ENCODE results near the gene FOXI1.
"Not testable (repeated sequence)": the region's sequence is repeated elsewhere in the genome, so short reads cannot be mapped to it uniquely, and the experiment has no call there.

FOXI1 gene

DNA sequence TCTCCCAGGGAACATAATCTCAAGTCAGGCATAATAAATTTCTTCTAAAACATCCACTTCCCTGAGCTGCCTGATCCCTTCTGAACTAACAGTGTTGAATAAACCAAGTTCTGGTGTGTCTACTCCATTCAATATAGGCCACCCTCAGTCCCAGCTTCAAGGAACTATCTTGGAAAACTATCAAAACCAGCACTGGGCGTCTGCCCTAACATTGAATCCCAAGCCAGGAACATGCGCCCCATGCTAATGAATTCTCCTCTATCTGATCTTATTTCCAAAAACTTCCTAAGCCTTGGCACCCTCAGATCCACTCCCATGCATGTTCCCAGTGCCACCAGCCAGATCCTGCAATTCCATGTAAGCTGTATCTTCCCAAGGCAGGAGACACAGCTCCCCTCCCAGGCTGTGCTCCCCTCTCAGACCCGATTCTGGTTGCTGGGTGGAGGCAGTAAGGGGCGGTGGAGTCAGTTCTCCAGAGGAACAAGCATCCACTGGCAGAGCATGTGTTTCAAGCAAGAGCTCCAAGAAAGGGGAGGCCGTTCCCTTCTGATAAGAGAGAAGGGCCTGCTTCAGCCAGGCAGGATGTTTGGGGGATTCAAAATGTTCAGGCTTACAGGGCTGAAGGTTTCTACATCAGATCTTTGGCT is 13.1 kb upstream of the FOXI1 start:
- no peak for DNase-seq (ENCODE audit: low spot score)

GRCh38 chr5:170094329-170094728 is 11.4 kb upstream of the FOXI1 start:
- DNase-seq (ENCODE audit: low spot score), result not testable (repeated sequence)

- no peak for DNase-seq (ENCODE audit: low spot score)
Observed at GRCh38 chr5:170095646-170096045, 10.1 kb upstream of the FOXI1 start.

GRCh38 chr5:170097934-170098333 is 7.8 kb upstream of the FOXI1 start:
- no peak for DNase-seq (ENCODE audit: low spot score)

DNA sequence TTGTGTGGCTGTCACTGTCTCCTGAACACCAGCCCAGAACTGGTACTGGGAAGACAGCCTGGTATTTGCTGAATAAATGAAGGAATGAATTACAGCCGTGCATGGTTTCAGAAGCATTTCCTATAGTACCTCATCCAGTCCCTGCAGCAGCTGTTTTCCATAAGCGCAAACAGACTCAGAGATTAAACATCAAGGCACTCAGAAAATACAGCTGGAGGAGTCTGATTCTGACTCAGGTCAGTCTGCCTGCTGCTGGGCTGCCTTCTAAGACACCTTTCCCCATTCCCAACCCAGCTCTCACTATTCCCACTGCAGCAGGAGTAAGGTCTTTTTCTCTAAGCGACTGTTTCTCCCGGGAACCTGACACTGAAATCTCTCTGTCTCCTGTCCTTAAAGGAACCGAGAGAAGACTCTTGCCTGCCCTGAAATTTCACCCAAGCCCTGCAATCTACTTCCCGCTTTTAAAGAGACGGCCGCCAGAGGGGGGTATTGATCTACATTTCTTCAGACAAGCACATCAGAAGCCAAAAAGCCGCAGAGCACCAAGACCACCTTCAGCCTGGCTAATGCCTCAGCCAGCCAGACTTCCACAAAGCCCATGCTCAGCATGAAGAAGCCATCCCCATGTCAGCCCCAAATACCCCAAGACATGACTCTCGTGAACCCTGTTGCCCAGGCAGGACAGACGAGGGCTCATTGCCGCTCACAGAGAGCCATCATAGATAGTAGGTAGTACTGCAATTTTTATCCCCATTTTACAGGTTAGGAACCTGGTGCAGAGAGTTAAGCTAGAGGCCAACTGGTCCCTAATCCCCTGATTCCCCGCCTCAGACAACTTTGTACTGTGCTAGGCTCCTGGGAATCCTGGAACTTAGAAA is 5.4 kb upstream of the FOXI1 start:
- peak; percentile 71 for DNase-seq (ENCODE audit: low spot score)

DNA sequence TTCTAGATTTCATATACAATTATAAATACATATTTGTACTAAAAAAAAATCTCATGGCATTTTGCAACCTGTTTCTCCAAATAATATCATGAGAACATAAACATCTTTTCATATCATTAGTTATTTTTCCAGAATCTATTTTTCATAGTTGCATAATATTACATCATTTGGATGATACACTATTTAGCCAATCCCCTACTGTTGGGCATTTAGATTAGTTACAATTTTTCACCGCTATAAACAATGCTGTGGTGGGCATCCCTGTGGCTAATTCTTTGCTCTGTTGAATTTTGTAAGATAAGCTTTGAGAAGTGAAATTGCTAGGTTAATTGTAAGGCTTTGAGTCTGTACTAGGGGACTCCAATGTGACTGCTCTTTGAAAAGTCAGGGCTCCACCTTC is 2.2 kb upstream of the FOXI1 start:
- DNase-seq (ENCODE audit: low spot score), result no peak

DNA sequence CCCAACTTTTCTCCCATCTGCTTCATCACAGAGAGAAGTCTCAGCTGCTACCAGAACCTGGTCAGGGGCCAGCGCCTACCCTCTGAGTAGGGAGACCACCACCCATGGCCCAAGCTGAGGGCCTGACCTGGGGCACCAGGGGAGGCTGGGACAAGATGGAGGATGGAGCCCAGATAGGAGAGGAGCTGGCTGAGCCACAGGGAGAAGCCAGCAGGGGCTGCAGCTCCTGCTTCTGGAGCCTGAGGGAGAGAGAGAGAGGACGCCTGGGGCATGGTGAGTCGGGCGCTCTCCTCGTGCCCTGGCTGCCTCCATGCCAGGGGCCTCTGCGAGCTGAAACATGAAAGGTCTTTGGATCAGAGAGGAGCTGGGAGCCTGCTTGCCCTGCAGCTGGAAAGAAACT is 1.4 kb upstream of the FOXI1 start:
- no peak for DNase-seq (ENCODE audit: low spot score)

DNA sequence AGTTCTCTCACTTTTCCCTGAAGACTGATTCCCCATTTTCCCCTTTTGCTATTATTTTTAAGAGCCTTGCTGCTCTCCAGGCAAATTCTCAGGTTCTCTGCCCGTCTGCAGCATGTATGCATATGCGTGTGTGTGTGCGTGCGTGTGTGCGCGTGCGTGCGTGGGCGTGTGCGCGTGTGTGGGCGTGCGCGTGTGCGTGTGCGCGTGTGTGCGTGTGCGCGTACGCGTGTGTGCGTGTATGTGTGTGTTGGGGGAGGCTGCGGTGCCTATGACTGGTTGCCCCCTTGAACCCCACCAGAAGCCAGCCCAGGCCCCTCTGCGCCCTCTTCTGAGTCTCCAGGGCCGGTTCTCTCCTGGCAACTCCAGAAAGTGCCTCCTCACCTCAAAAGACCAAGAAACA is 987 bp upstream of the FOXI1 start:
- DNase-seq (ENCODE audit: low spot score), result no peak

DNA sequence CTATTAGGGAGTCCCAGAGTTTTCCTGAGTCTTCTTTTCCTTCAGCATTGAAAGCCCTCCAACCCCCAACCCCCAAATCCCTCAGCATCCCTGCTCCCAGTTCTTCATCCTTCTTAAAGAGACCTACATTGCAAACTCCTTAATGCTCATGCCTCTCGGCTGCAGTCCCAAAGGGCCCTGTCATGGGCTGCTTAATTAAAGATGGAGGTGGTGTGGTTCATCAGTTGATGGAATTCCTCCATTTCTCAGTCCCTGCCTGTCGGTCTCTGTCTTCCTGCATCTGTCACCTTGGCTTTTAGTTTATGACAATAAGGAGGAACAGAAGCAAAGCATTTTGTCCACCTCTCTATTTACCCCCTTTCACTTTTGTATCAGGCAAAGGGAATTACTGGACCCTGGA is 2.0 kb downstream of the FOXI1 start:
- no peak for DNase-seq (ENCODE audit: low spot score)

- DNase-seq (ENCODE audit: low spot score), result no peak
Observed at GRCh38 chr5:170108266-170108785, 2.6 kb downstream of the FOXI1 start.

GRCh38 chr5:170109059-170110031 is 3.6 kb downstream of the FOXI1 start:
- no peak for DNase-seq (ENCODE audit: low spot score)

DNA sequence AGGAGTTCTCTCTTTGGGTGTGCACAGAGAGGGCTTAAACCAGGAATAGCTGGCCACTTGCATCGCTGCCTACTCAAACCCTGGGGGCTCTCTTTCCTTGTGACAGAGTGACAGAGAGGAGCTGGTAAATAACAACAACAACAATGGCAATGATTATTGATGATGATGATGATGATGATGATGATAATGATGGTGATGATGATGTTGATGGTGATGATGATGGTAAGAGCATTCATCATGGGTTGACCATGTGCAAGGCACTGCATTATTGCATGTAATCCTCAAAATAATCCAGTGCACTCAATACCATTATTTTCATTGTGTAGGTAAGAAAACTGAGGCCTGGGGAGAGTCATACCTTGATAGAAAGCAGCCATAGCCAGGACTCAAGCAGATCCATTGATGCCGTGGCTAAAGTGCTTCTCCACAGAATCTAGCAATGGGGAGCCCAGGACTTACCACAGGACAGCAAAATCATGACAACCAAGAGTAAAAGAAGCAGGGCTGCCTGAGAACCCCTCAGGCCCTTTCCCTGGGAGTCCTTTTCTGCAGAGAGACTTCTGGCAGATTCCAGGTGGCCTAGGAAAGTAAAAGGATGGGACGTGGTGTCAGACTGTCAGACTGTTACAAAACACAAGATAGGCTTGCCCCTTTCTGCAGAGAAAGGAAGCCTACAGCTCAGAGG is 4.8 kb downstream of the FOXI1 start:
- no peak for DNase-seq (ENCODE audit: low spot score)

GRCh38 chr5:170111088-170111785 is 5.5 kb downstream of the FOXI1 start:
- no peak for DNase-seq (ENCODE audit: low spot score)

DNA sequence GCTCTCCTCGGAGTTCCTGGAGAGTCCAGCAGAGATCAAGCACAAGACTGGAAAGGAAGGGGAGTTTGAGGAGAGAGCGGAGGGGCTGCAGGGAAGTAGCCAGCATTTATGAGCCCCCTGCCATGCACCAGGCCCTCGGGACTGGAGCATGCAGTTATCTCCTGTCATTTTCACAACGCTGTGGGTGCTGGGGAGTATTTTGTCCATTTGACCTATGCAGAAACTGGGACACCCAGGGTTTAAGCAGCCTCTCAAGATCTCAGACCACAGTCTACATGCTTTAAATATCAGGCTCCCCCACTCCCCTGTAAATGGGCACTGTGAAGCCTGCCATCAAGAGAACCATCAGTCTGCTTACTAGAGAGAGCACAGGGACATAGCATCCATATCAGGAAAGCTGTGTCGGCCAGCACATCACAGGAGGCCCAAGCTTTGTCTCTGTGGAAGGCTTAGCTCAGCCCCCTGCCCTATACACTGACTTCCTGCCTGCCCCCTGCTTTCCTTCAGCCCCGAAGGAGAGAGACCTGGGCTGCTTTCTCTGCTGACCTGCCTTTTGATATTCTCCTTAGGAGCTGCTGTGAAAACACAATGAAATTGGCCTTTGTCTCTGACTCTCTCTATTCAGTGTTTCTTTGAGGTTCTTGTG is 7.3 kb downstream of the FOXI1 start:
- no peak for DNase-seq (ENCODE audit: low spot score)

DNA sequence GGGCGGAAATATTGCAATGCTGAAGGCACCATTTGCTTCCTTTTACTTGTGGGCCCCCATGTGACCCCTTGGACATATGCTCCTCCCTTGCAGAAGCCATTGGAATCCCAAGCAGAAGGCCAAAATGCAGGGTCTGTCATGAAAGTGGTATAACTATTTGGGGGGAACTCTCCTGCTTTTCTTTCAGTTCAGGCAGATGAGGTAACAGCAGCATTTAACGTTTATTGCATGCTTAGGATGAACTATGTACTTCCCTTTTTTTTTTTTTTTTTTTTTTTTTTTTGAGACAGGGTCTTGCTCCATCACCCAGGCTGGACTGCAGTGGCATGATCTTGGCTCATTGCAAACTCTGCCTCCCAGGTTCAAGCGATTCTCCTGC is 7.8 kb downstream of the FOXI1 start:
- DNase-seq (ENCODE audit: low spot score), result no peak

DNA sequence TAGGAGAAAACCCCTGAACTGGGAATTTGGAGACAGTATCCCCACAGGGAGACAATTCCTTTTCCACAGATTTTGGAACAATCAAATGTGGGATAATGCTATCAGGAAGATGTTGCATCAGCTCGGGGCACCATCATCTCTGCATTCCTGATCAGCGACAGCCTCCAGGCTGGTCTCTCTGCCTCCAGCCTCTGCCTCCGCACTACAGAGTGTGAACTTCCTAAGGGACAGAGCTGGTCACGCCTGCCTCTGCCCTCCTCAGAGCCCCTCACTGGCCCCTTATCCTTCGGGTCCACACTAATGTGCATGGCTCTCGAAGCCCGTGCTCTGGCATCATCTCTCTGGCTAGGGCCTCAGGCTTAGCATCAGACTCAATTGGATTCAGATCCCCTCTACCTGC is 8.6 kb downstream of the FOXI1 start:
- DNase-seq (ENCODE audit: low spot score), result no peak

- DNase-seq (ENCODE audit: low spot score), result no peak
Observed at GRCh38 chr5:170115925-170116324, 10.2 kb downstream of the FOXI1 start.

DNA sequence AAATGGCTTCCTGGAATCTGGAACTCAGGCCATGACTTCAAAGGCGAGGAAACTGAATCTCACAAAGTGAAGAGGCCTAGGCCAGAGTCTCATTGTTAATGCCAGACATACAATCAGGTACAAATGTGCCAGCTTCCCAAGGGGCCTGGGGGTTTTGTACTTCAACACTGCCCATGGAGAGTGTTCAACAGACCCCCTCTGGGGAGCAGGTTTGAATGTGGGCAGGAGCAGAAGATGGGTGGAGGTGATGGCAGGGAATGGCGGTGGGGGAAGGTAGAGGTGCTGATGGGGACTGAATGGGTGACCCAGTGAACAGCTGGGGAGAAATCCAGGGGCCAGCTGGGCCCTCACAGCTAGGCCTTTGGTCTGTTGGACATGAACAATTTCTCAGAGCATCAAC is 12.0 kb downstream of the FOXI1 start:
- DNase-seq (ENCODE audit: low spot score), result no peak

DNA sequence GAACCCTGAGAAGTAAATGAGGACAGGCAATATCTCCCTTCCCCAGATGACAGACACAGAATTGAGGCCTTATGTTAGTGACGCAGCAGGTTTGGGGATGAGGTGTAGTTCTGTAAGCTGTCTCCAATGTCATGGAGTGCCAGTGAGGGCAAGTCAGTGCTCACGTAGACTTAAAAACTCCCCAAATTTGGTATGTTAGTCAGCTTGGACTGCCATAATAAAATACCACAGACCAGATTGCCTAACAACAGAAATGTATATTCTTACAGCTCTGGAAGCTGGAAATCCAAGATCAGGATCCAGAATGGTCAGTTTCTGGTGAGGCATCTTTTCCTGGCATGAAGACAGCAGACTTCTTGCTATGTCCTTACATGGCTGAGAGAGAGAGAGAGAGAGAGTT is 14.9 kb downstream of the FOXI1 start:
- DNase-seq (ENCODE audit: low spot score), result no peak

DNA sequence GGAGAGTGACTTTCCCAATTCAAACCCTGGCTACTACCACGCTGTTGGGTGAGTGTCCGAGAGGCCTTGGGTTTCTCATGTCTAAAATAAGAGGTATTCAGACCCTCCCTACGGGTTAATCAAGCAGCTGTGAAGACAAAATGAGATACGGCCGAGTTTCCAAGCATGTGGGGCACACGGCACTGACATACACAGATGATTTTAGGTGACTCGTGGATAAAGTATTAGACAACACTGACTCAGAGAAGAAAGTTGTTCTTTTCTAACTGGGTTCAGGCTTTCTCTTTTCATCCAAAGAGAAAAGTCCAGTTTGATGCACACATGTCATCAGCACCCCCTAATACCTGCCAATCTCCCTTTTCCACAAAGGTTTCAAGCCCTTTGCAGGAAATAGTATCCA is 15.6 kb downstream of the FOXI1 start:
- DNase-seq (ENCODE audit: low spot score), result peak; percentile 69

GRCh38 chr5:170126061-170126460 is 20.4 kb downstream of the FOXI1 start:
- no peak for DNase-seq (ENCODE audit: low spot score)

Measured in kidney tubule cell (primary cell).